Caco-2 (cell line): Measurements from ENCODE around the gene FUOM. TPM values are rescaled to one million over a fixed set of nuclear protein-coding genes. Genes with fewer than 3 reads are reported as not detected.

ENCODE experiments used
- BruUV-seq: library from RNA; stranded (reverse); fragments of 400-500 nt; replicated peaks from 2 replicates; lab custom pipeline; 2021; lab: Mats Ljungman, UMichigan
- CTCF ChIA-PET: fragments of 300-600 bp; sonication (Branson Sonifier 250); formaldehyde crosslinking; loops from one replicate; lab custom pipeline; 2022; ENCODE audit warnings: antibody characterized with exemption; lab: Charles Lee
- POLR2A ChIA-PET: fragments of 300-600 bp; sonication (Branson Sonifier 250); formaldehyde crosslinking; loops from one replicate; lab custom pipeline; 2022; ENCODE audit warnings: antibody characterized with exemption; lab: Charles Lee
- DNase-seq, 2 experiments: peaks; one replicate each; pipeline versions ENCODE4 v3.0.0 to v3.0.0-alpha.2; 2020 to 2022
- H3K27me3 ChIP-seq: replicated peaks from 2 replicates; pipeline ENCODE4 v1.6.0; 2011; ENCODE audit warnings: low read length; ENCODE audit not compliant: control insufficient read depth, insufficient read depth
- H3K36me3 ChIP-seq: 2 replicates; pipeline ENCODE4 v1.5.1; 2011; ENCODE audit warnings: low read length; ENCODE audit not compliant: control insufficient read depth, insufficient read depth
- H3K4me1 ChIP-seq: fragments of 250-450 bp; sonication (Bioruptor Pico); 2 replicates; pipeline ENCODE4 v1.5.1; 2020; ENCODE audit warnings: mild to moderate bottlenecking
- H3K4me3 ChIP-seq: 2 replicates; pipeline ENCODE4 v1.5.1; 2011; ENCODE audit warnings: low read depth, mild to moderate bottlenecking, control low read depth, low read length
- H3K9me3 ChIP-seq: fragments of 250-450 bp; sonication (Bioruptor Pico); 2 replicates; pipeline ENCODE4 v1.5.1; 2020; ENCODE audit warnings: mild to moderate bottlenecking, moderate library complexity
- H3K27ac Mint-ChIP-seq: one replicate; pipeline ENCODE4 v1.8.0; 2022; ENCODE audit warnings: mixed read lengths; ENCODE audit not compliant: unreplicated experiment
- H3K27me3 Mint-ChIP-seq: one replicate; pipeline ENCODE4 v1.8.0; 2022; ENCODE audit warnings: mixed read lengths; ENCODE audit not compliant: insufficient read depth, unreplicated experiment
- H3K36me3 Mint-ChIP-seq: one replicate; pipeline ENCODE4 v1.8.0; 2022; ENCODE audit warnings: mild to moderate bottlenecking, mixed read lengths; ENCODE audit not compliant: insufficient read depth, unreplicated experiment
- H3K4me1 Mint-ChIP-seq: one replicate; pipeline ENCODE4 v1.8.0; 2022; ENCODE audit warnings: low read depth, mixed read lengths; ENCODE audit not compliant: unreplicated experiment
- H3K4me3 Mint-ChIP-seq: one replicate; pipeline ENCODE4 v1.8.0; 2022; ENCODE audit warnings: mild to moderate bottlenecking, moderate library complexity, mixed read lengths; ENCODE audit not compliant: unreplicated experiment
- H3K9me3 Mint-ChIP-seq: one replicate; pipeline ENCODE4 v1.8.0; 2022; ENCODE audit warnings: mixed read lengths; ENCODE audit not compliant: unreplicated experiment
- CTCF ChIP-seq, 2 experiments: fragments of 200-600 bp in 1 of 2; IDR thresholded peaks; 1 replicate in 1 of 2; 2 replicates in 1 of 2; pipeline versions ENCODE4 v1.5.1 to v1.8.0; 2011 to 2022; ENCODE audit warnings: antibody characterized with exemption in 1 of 2, control low read depth in 1 of 2, inconsistent platforms in 1 of 2, low read depth in 1 of 2, low read length in 1 of 2, mild to moderate bottlenecking in 1 of 2, moderate library complexity in 1 of 2; ENCODE audit not compliant: insufficient read depth in 1 of 2, severe bottlenecking in 1 of 2, unreplicated experiment in 1 of 2
- intact Hi-C: fragments of 100-400 bp; cut with micrococcal nuclease; formaldehyde crosslinking; loops from one replicate; pipeline ENCODE4 v1.10.0; 2022; ENCODE audit not compliant: unreplicated experiment
- total RNA-seq: library from RNA; stranded (reverse); gene quantifications from 2 replicates; pipeline ENCODE4 v1.2.3, GENCODE V29; 2022

FUOM gene
- total RNA-seq, 1 experiment from 2014 or later = 119 TPM

DNA sequence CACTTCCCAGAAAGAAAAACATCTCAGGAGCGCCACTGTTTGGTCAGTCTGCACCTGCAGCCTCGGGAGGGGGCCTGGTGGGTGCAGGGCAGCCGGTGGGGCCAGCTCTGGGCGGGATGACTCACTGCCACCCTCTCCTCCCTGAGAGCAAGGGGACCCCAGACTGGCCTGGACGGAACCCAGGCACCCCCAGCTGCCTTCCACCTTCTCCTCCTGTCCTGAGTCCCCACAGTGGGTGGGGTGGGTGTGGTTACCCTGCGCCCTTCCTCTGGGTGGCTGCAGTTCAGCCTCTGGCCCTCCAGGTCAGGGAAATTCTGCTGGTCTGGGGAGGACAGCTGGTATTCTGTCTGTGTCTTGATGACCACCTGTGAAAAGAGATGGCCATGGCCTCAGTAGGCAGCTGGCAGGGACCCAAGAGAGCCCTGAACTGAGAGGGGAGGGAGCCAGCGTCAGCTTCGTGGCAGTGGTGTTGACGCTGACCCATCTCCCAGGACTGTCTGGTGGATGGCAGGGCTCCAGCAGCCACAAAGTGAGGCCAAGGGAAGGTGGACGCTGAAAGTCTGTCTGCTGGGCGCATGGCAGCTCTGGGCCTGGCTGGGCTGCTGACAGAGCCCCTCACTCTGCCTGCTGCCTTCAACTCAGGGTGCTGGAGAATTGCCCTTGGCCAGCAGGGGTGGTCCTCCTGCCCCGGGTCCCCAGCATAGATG lies 30.0 kb downstream of the FUOM start:
- H3K27me3 Mint-ChIP-seq = peaks cover 21% of the 10 kb centered on the region
- ChIA-PET CTCF (no interaction called here), POLR2A (no interaction called here)

DNA sequence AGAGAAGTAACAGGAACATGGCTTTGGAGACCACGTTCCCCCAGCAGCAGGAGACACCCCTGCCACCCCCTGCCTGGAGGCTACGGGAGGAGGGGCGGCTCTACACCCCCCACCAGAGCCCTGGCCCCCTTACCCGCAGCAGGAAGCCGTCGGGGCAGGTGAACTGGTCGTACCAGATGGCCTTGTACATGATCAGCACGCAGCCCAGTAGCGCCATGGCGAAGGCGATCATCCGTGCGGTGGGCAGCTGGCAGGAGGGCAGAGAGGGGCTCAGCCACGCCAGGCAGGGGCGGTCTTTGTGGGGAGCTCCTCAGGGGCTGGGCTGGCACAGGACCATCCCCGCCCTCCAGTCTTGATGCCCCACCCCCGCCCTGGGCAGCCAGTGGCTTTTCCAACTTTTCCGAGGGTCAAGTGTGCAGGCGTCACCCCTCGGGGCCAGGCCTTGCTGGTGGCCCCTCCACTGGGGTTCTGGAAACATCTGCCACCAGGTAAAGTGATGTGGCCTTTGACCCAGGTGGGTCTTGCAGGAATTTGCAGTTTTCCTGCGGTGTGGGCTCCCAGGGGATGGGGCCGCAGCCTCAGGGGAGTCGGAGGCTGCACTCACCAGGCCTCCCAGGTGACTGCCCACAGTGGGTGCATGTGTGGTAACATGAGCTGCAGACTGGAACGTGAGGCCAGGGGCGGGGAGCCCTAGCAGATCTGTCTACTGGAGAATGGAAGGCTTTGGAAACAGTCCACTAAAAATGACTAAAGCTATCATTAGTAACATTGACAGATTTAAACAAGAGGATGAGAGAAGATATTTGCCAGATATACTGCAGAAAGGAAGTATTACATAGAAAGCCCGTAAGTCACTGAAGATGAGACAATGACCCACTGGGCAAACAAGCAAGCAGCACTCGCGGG lies 30.8 kb downstream of the FUOM start:
- Mint-ChIP-seq H3K27ac (no peak overlapping the region), H3K9me3 (no peaks in the 10 kb centered on the region), H3K36me3 (peaks cover 10% of the 10 kb centered on the region), H3K27me3 (peaks cover 14% of the 10 kb centered on the region), H3K4me3 (no peak overlapping the region), H3K4me1 (peaks cover 7% of the 10 kb centered on the region)
- BruUV-seq = no TSS peak
- no peak overlapping the region for H3K4me3 ChIP-seq
- H3K4me1 ChIP-seq = peaks cover 11% of the 10 kb centered on the region; the same call in 1 of the 2 replicates
- POLR2A ChIA-PET = no interaction called here
- H3K9me3 ChIP-seq = peaks cover 3% of the 10 kb centered on the region; the same call in 1 of the 2 replicates
- CTCF ChIA-PET = no interaction called here
- no peaks in the 10 kb centered on the region for H3K36me3 ChIP-seq
- H3K27me3 ChIP-seq = 0 out of 2 replicates have a peak, but pooled peaks cover 1% of the 10 kb centered on the region
- intact Hi-C loops = loop anchor here (5.0 kb wide), 1 partner anchor 65 kb away; the partner anchor contains the start of gene MTG1
- TF ChIP-seq CTCF (IDR thresholded peaks at IDR 0.05; ENCODE audit: insufficient read depth in 1 of 2, low read depth in 1 of 2, low read length in 1 of 2, severe bottlenecking in 1 of 2, unreplicated experiment in 1 of 2) = no peak
- no peak for DNase-seq

More for the DNA sequence above, 30.0 kb downstream of the FUOM start:
- no peak for DNase-seq
- peaks cover 11% of the 10 kb centered on the region; the same call in 1 of the 2 replicates for H3K4me1 ChIP-seq
- no peak overlapping the region for H3K27ac Mint-ChIP-seq
- intact Hi-C loops = loop anchor here (2.0 to 5.0 kb wide), 2 partner anchors 23 to 64 kb away; partner anchors contain the start of gene MTG1
- no peak overlapping the region for H3K4me3 ChIP-seq
- no peaks in the 10 kb centered on the region for H3K9me3 Mint-ChIP-seq
- no peak overlapping the region for H3K4me3 Mint-ChIP-seq
- TF ChIP-seq CTCF (IDR thresholded peaks at IDR 0.05; ENCODE audit: insufficient read depth in 1 of 2, low read depth in 1 of 2, low read length in 1 of 2, severe bottlenecking in 1 of 2, unreplicated experiment in 1 of 2) = no peak
- no peaks in the 10 kb centered on the region for H3K36me3 ChIP-seq
- H3K36me3 Mint-ChIP-seq = peaks cover 10% of the 10 kb centered on the region
- H3K27me3 ChIP-seq = 0 out of 2 replicates have a peak, but pooled peaks cover 3% of the 10 kb centered on the region
- H3K4me1 Mint-ChIP-seq = peaks cover 7% of the 10 kb centered on the region
- H3K9me3 ChIP-seq = peaks cover 6% of the 10 kb centered on the region
- no TSS peak for BruUV-seq

GRCh38 chr10:133326223-133326551 lies 31.6 kb downstream of the FUOM start:
- Histone ChIP-seq H3K4me1 (peaks cover 11% of the 10 kb centered on the region; the same call in 1 of the 2 replicates), H3K27me3 (no peaks in the 10 kb centered on the region), H3K9me3 (peaks cover 3% of the 10 kb centered on the region; the same call in 1 of the 2 replicates), H3K4me3 (peak overlapping the region; percentile 40), H3K36me3 (no peaks in the 10 kb centered on the region)
- intact Hi-C loops = loop anchor here (5.0 kb wide), 1 partner anchor 66 kb away; the partner anchor contains the start of gene MTG1
- ChIA-PET CTCF (no interaction called here), POLR2A (no interaction called here)
- H3K4me3 Mint-ChIP-seq = peak overlapping the region; percentile 86
- no peaks in the 10 kb centered on the region for H3K9me3 Mint-ChIP-seq
- no peak overlapping the region for H3K27ac Mint-ChIP-seq
- peaks cover 8% of the 10 kb centered on the region for H3K27me3 Mint-ChIP-seq
- peaks cover 7% of the 10 kb centered on the region for H3K4me1 Mint-ChIP-seq
- no peak for TF ChIP-seq CTCF (IDR thresholded peaks at IDR 0.05; ENCODE audit: insufficient read depth in 1 of 2, low read depth in 1 of 2, low read length in 1 of 2, severe bottlenecking in 1 of 2, unreplicated experiment in 1 of 2)
- no TSS peak for BruUV-seq
- DNase-seq = no peak
- peaks cover 10% of the 10 kb centered on the region for H3K36me3 Mint-ChIP-seq
